PC-3 (cell line): ENCODE results near the gene LCE2C. TPM values are rescaled to one million over a fixed set of nuclear protein-coding genes. Genes with fewer than 3 reads are reported as not detected.

Experiments used
- ATAC-seq: fragments of 200-7000 bp; cut with Tn5 transposase; 2 replicates; pipeline ENCODE4 v1.9.1; 2020; ENCODE audit warnings: mild to moderate bottlenecking, moderate library complexity
- BruUV-seq: library from RNA; stranded (reverse); fragments of 400-500 nt; replicated peaks from 2 replicates; lab custom pipeline; 2021; lab: Mats Ljungman, UMichigan
- CTCF ChIA-PET: fragments of 300-600 bp; sonication (Branson Sonifier 250); formaldehyde crosslinking; loops from one replicate; lab custom pipeline; 2022; ENCODE audit warnings: antibody characterized with exemption; lab: Charles Lee
- POLR2A ChIA-PET: fragments of 300-600 bp; sonication (Branson Sonifier 250); formaldehyde crosslinking; loops from one replicate; lab custom pipeline; 2022; ENCODE audit warnings: antibody characterized with exemption; ENCODE audit not compliant: unreplicated experiment; lab: Charles Lee
- DNase-seq: peaks from one replicate; pipeline ENCODE4 v3.0.0-alpha.2; 2015
- H2AFZ ChIP-seq: fragments of 300-600 bp; sonication (generic); 2 replicates; pipeline ENCODE4 v1.6.0; 2016; ENCODE audit warnings: antibody characterized with exemption, low read length
- H3F3A ChIP-seq: fragments of 300-600 bp; sonication (generic); one replicate; pipeline ENCODE4 v1.6.0; 2017; ENCODE audit warnings: antibody characterized with exemption, low read length, control low read depth, mild to moderate bottlenecking; ENCODE audit not compliant: unreplicated experiment
- H3K27ac ChIP-seq: fragments of 300-600 bp; sonication (generic); 2 replicates; pipeline ENCODE4 v1.5.1; 2016; ENCODE audit warnings: mild to moderate bottlenecking, low read length
- H3K27me3 ChIP-seq: fragments of 300-600 bp; sonication (generic); 2 replicates; pipeline ENCODE4 v1.6.1; 2016; ENCODE audit warnings: low read length, mixed read lengths
- H3K36me3 ChIP-seq: fragments of 300-600 bp; sonication (generic); 2 replicates; pipeline ENCODE4 v1.6.1; 2016; ENCODE audit warnings: low read depth, mixed run types, low read length, mixed read lengths
- H3K4me1 ChIP-seq: fragments of 300-600 bp; sonication (generic); 2 replicates; pipeline ENCODE4 v1.5.1; 2016; ENCODE audit warnings: low read length; ENCODE audit not compliant: insufficient read depth
- H3K4me2 ChIP-seq: fragments of 300-600 bp; sonication (generic); 2 replicates; pipeline ENCODE4 v1.6.0; 2016; ENCODE audit warnings: low read length
- H3K4me3 ChIP-seq: fragments of 300-600 bp; sonication (generic); 2 replicates; pipeline ENCODE4 v1.5.1; 2016; ENCODE audit warnings: mild to moderate bottlenecking, low read length, mixed read lengths
- H3K79me2 ChIP-seq: fragments of 300-600 bp; sonication (generic); 2 replicates; pipeline ENCODE4 v1.6.1; 2017; ENCODE audit warnings: low read length, mixed read lengths
- H3K9ac ChIP-seq: fragments of 300-600 bp; sonication (generic); 2 replicates; pipeline ENCODE4 v1.6.0; 2016; ENCODE audit warnings: mild to moderate bottlenecking, low read length
- H3K9me2 ChIP-seq: fragments of 300-600 bp; sonication (generic); replicated peaks from 2 replicates; pipeline ENCODE4 v1.6.1; 2016; ENCODE audit warnings: mixed run types, low read length, mixed read lengths
- H3K9me3 ChIP-seq: fragments of 300-600 bp; sonication (generic); 2 replicates; pipeline ENCODE4 v1.6.1; 2016; ENCODE audit warnings: low read length, mixed read lengths
- H4K20me1 ChIP-seq: fragments of 300-600 bp; sonication (generic); 2 replicates; pipeline ENCODE4 v1.6.1; 2016; ENCODE audit warnings: low read length, mixed read lengths
- CTCF ChIP-seq: fragments of 300-600 bp; sonication (generic); conservative IDR thresholded peaks from 2 replicates; pipeline ENCODE4 v1.5.1; 2017; ENCODE audit warnings: antibody characterized with exemption, low read depth, mild to moderate bottlenecking, low read length
- EZH2 ChIP-seq: fragments of 300-600 bp; sonication (generic); IDR thresholded peaks from one replicate; pipeline ENCODE4 v1.6.1; 2017; ENCODE audit warnings: antibody characterized with exemption, mild to moderate bottlenecking, low read length; ENCODE audit not compliant: unreplicated experiment
- EZH2phosphoT487 ChIP-seq: fragments of 300-600 bp; sonication (generic); IDR thresholded peaks from 2 replicates; pipeline ENCODE4 v1.6.1; 2018; ENCODE audit warnings: mild to moderate bottlenecking, antibody characterized with exemption, low read length, borderline replicate concordance
- intact Hi-C: fragments of 100-400 bp; cut with micrococcal nuclease; formaldehyde crosslinking; loops from 2 replicates; pipeline ENCODE4 v1.9.0; 2023
- total RNA-seq: library from RNA; depleted of rRNA; stranded (reverse); fragments of >200 nt; gene quantifications from 2 replicates; pipeline ENCODE4 v1.2.3, GENCODE V29; 2014

Gene LCE2C
- total RNA-seq, 1 experiment from 2014 or later: not detected

- no peaks in the 10 kb centered on the region for H3K9me3 ChIP-seq
- no peak overlapping the region for H2AFZ ChIP-seq
- H4K20me1 ChIP-seq: no peaks in the 10 kb centered on the region
- no peaks in the 10 kb centered on the region for H3F3A ChIP-seq
- no peak overlapping the region for H3K4me3 ChIP-seq
- H3K27me3 ChIP-seq: peaks cover 5% of the 10 kb centered on the region; the same call in 1 of the 2 replicates
- TF ChIP-seq CTCF: no peak
- no peak for TF ChIP-seq EZH2
- TF ChIP-seq EZH2phosphoT487: no peak
- intact Hi-C loops: no loop called here
- H3K4me2 ChIP-seq: no peak overlapping the region
- no peak for ATAC-seq
- H3K79me2 ChIP-seq: no peaks in the 10 kb centered on the region
- no peak overlapping the region for H3K27ac ChIP-seq
- no TSS peak for BruUV-seq
- H3K9me2 ChIP-seq: no peaks in the 10 kb centered on the region
- CTCF ChIA-PET: no interaction called here
- no peak for DNase-seq
- H3K4me1 ChIP-seq: no peaks in the 10 kb centered on the region
- POLR2A ChIA-PET: no interaction called here
- H3K36me3 ChIP-seq: no peaks in the 10 kb centered on the region
- no peak overlapping the region for H3K9ac ChIP-seq
Observed at GRCh38 chr1:152646656-152647055, 28.4 kb upstream of the LCE2C start.

GRCh38 chr1:152654110-152654509 lies 21.0 kb upstream of the LCE2C start:
- Histone ChIP-seq H3K9ac (no peak overlapping the region), H3K4me2 (no peak overlapping the region), H3K9me3 (no peaks in the 10 kb centered on the region), H3F3A (no peaks in the 10 kb centered on the region), H3K27ac (no peak overlapping the region), H4K20me1 (no peaks in the 10 kb centered on the region), H3K36me3 (no peaks in the 10 kb centered on the region), H3K79me2 (no peaks in the 10 kb centered on the region), H3K27me3 (peaks cover 24% of the 10 kb centered on the region), H2AFZ (no peak overlapping the region), H3K4me1 (no peaks in the 10 kb centered on the region), H3K9me2 (no peaks in the 10 kb centered on the region), H3K4me3 (no peak overlapping the region)
- ATAC-seq: peak; percentile 83
- BruUV-seq: no TSS peak
- CTCF ChIA-PET: interaction anchor here (0.6 to 0.7 kb wide), 2 partner anchors 76 to 92 kb away, joined by 3 to 8 read pairs; no protein-coding TSS in a partner anchor
- peak; percentile 93 for TF ChIP-seq CTCF
- no peak for TF ChIP-seq EZH2phosphoT487
- POLR2A ChIA-PET: no interaction called here
- peak; percentile 84 for DNase-seq
- intact Hi-C loops: loop anchor here (5.0 kb wide), 1 partner anchor 273 kb away; no protein-coding TSS in a partner anchor

- Histone ChIP-seq H3K9me3 (no peaks in the 10 kb centered on the region), H3K36me3 (no peaks in the 10 kb centered on the region), H3K9ac (no peak overlapping the region), H3K27ac (no peak overlapping the region), H2AFZ (no peak overlapping the region), H3F3A (no peaks in the 10 kb centered on the region), H3K27me3 (peaks cover 35% of the 10 kb centered on the region), H3K4me3 (no peak overlapping the region), H3K79me2 (no peaks in the 10 kb centered on the region), H4K20me1 (no peaks in the 10 kb centered on the region), H3K4me1 (no peaks in the 10 kb centered on the region), H3K4me2 (no peak overlapping the region), H3K9me2 (no peaks in the 10 kb centered on the region)
- BruUV-seq: no TSS peak
- intact Hi-C loops: no loop called here
- CTCF ChIA-PET: no interaction called here
- DNase-seq (no peak), ATAC-seq (no peak)
- POLR2A ChIA-PET: no interaction called here
- no peak for TF ChIP-seq CTCF
Observed at GRCh38 chr1:152656459-152656858, 18.6 kb upstream of the LCE2C start.
